Pancreas (tissue), 10 donors: Measurements from ENCODE around the gene KIAA1191. TPM values are rescaled to one million over a fixed set of nuclear protein-coding genes. Genes with fewer than 3 reads are reported as not detected.

Experiments
- ATAC-seq, 4 donors: fragments of 200-7000 bp; cut with Tn5 transposase; one replicate each; pipeline versions ENCODE4 v1.8.0 to v1.9.1; 2020; ENCODE audit warnings: mild to moderate bottlenecking in 4 of 4, moderate library complexity in 4 of 4
- DNase-seq, 6 donors: peaks; one replicate each; pipeline ENCODE4 v3.0.0-alpha.2; 2020
- FAIRE-seq: peaks from 2 replicates; lab custom pipeline; 2012; peaks lifted over from hg19 to GRCh38; lab: Jason Lieb, UNC
- H3K27ac ChIP-seq, 4 donors: fragments of 200-600 bp; sonication (generic); 1 replicate in 3 of 4; 2 replicates in 1 of 4; pipeline versions ENCODE4 v1.5.0 to v1.8.0; 2020
- H3K27me3 ChIP-seq, 4 donors: fragments of 200-600 bp; one replicate each; pipeline ENCODE4 v1.8.0; 2021
- H3K36me3 ChIP-seq, 3 donors: fragments of 200-600 bp; sonication (generic) in 1 of 3; one replicate each; pipeline versions ENCODE4 v1.5.0 to v1.8.0; 2020 to 2021
- H3K4me1 ChIP-seq, 3 donors: fragments of 200-600 bp; one replicate each; pipeline ENCODE4 v1.8.0; 2021
- H3K4me3 ChIP-seq, 4 donors: fragments of 200-600 bp; sonication (generic) in 2 of 4; one replicate each; pipeline versions ENCODE4 v1.5.0 to v1.8.0; 2020 to 2021
- H3K9me3 ChIP-seq, 4 donors: fragments of 200-600 bp; one replicate each; pipeline ENCODE4 v1.8.0; 2021
- WGBS, 2 donors: extraction: QIAGEN DNeasy Blood & Tissue Kit; methylation state at CpG; one replicate each; pipeline ENCODE4 v1.1.7; 2013; 5-methylcytosine and 5-hydroxymethylcytosine counted together
- intact Hi-C, 3 donors: fragments of 100-400 bp; cut with DNase I; formaldehyde crosslinking; loops; one replicate each; pipeline versions ENCODE4 v1.11.1 to v1.14.2; 2022
- polyA plus RNA-seq, 2 donors: library from polyadenylated mRNA; stranded (reverse); fragments of 200-250 nt; gene quantifications; one replicate each; pipeline ENCODE4 v1.2.3, GENCODE V29; 2013
- total RNA-seq, 6 donors: library from RNA; stranded (reverse); fragmentation: NEBNext Ultra II Directional in 4 of 6; extraction: Animal tissue kit (Norgen Biotek cat#: 25700) in 4 of 6; gene quantifications; one replicate each; pipeline versions ENCODE4 v1.2.1 to v1.2.4, GENCODE V29; 2021 to 2023
- TF ChIP-seq, protein P1 (sequence below), 4 donors: fragments of 200-600 bp; sonication (generic) in 3 of 4; IDR thresholded peaks; one replicate each; pipeline versions ENCODE4 v1.5.0 to v1.8.0; 2021; ENCODE audit warnings: antibody characterized with exemption in 4 of 4
- donor health status: healthy with polysubstance abuse.
- donor health status: DM: no; HTN: no; CAD: no; lungs with moderate emphysema.
- donor health status: DM: no; HTN: no; CAD: no.
- donor health status: control.
- donor health status: control.
- donor health status: Bipolar disorder and iron deficiency.
- donor health status: DM: yes; HTN: yes; CAD: no.
- donor health status: DM: no; HTN: no; CAD: no.
- donor health status: DM: no; HTN: no; CAD: no.
- donor health status: DM: yes; HTN: yes; CAD: no.

Gene KIAA1191
- total and polyA plus RNA-seq, 8 donors, result 28.7 to 58.5 (median 42.2) TPM

DNA sequence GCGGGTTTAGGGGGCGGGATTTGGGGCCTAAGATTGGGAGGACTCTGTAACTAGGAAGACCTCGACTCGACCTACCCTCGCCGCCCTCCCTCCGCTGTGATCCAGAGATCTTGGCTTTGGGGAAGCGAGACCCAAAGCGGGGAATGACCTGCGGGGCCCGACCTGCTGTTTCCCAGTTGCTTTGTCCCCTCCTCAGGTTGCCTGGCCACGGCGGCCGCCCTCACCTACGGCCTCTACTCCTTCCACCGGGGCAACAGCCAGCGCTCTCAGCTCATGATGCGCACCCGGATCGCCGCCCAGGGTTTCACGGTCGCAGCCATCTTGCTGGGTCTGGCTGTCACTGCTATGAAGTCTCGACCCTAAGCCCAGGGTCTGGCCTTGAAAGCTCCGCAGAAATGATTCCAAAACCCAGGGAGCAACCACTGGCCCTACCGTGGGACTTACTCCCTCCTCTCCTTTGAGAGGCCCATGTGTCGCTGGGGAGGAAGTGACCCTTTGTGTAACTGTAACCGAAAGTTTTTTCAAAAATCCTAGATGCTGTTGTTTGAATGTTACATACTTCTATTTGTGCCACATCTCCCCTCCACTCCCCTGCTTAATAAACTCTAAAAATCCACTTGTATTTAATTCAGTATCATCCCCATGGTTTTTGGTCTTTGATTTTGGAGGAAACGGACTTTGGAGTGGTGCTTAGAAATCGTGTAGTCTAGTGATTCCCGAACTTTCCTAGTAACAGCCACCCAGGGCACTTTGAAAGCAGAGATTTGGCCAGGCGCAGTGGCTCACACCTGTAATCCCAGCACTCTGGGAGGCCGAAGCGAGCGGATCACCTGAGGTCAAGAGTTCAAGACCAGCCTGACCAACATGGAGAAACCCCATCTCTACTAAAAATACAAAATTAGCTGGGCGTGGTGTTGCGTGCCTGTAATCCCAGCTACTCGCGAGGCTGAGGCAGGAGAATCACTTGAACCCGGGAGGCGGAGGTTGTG, 27.9 kb upstream of the KIAA1191 start:
- no peak for DNase-seq
- Histone ChIP-seq H3K4me3 (peak overlapping the region; percentile 31 to 96 (median 75)), H3K9me3 (no peaks in the 10 kb centered on the region), H3K4me1 (peaks cover 0 to 24% (median 0%) of the 10 kb centered on the region in 3 donors), H3K36me3 (peaks cover 0 to 10% (median 4%) of the 10 kb centered on the region in 3 donors), H3K27me3 (no peaks in the 10 kb centered on the region), H3K27ac (peak overlapping the region; percentile 89 to 93 (median 91))
- no peak for FAIRE-seq
- 26 to 28% methylated on average over 40 to 41 of the region's 41 CpGs for WGBS, 2 donors
- TF ChIP-seq, protein P1, sequence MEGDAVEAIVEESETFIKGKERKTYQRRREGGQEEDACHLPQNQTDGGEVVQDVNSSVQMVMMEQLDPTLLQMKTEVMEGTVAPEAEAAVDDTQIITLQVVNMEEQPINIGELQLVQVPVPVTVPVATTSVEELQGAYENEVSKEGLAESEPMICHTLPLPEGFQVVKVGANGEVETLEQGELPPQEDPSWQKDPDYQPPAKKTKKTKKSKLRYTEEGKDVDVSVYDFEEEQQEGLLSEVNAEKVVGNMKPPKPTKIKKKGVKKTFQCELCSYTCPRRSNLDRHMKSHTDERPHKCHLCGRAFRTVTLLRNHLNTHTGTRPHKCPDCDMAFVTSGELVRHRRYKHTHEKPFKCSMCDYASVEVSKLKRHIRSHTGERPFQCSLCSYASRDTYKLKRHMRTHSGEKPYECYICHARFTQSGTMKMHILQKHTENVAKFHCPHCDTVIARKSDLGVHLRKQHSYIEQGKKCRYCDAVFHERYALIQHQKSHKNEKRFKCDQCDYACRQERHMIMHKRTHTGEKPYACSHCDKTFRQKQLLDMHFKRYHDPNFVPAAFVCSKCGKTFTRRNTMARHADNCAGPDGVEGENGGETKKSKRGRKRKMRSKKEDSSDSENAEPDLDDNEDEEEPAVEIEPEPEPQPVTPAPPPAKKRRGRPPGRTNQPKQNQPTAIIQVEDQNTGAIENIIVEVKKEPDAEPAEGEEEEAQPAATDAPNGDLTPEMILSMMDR (IDR thresholded peaks at IDR 0.05), result no peak
- intact Hi-C loops, result no loop called here
- peak; percentile 36 to 55 (median 46) for ATAC-seq

DNA sequence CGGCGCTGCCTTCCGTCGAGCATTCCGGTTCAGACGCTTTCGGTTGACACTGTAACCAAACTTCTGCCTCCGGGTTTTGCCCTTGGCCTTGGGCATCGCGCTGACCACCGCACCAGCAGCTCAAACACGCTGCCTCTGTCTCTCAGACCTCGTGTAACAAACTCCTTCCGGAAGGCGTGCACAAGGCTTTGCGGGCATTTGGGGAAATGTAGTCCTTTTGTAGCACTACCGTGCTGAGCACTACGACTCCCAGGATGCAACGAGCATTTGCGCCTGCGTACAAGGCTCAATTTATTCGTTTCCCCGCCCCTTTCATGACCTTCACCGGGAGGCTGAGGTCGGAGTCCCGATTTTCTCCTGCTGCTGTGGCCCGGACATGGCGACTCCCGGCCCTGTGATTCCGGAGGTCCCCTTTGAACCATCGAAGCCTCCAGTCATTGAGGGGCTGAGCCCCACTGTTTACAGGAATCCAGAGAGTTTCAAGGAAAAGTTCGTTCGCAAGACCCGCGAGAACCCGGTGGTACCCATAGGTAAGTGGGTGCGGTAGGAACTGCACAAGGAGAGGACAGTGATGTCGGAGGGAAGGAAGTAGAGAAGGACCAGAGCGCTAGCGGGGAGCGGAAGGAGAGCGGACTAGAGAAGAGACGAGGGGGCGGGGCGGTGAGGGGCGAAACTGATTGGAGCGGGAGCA, 27.0 kb upstream of the KIAA1191 start, which contains the start of the genes HIGD2A and NOP16:
Gene HIGD2A, plus strand, starts transcription at position 308 of the 691 bp plus-strand sequence. Its CDS starts 69 bp downstream, at position 377.
Gene NOP16, minus strand, starts transcription at position 155 of the 691 bp plus-strand sequence. Its CDS starts 59 bp downstream, at position 96.
- Histone ChIP-seq H3K27ac (peak within 1 kb of the TSS; percentile 89 to 93 (median 91)), H3K27me3 (no peaks in the 10 kb centered on the region), H3K4me1 (peaks cover 0 to 24% (median 0%) of the 10 kb centered on the region in 3 donors), H3K9me3 (no peaks in the 10 kb centered on the region), H3K4me3 (peak within 1 kb of the TSS; percentile 72 to 96 (median 75)), H3K36me3 (peaks cover 0 to 15% (median 6%) of the 10 kb centered on the region in 3 donors)
- TF ChIP-seq, protein P1 (IDR thresholded peaks at IDR 0.05), result no peak
- WGBS, 2 donors, result 0% methylated on average over 44 to 47 of the region's 47 CpGs
- peak; percentile 94 to 100 (median 98) for DNase-seq
- ATAC-seq, result peak; percentile 94 to 98 (median 94)
- intact Hi-C loops, result no loop called here
- FAIRE-seq, result peak; percentile 79

DNA sequence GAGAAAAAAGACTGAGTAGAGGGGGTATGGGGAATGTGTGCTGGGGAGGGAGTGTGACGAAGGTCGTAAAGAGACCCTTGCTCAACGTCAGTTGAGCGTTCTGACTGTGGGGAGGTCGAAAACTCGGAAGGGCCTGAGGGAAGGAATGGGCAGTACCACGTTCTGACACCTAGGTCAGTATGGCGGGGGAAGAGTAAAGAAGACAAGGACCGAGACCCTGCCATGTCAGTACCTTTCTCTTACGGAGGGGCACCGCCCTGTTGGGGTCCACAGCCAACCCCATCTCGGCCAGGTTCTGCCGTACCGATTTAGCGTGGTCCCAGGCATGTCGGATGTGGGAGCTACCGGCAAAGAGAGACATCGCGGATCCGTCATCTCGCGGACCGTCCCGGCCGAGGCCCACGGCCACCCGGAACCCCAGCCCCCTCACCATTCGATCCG, 26.5 kb upstream of the KIAA1191 start:
- Histone ChIP-seq H3K27ac (peak overlapping the region in 1 of 4 donors; percentile 90), H3K9me3 (no peaks in the 10 kb centered on the region), H3K36me3 (peaks cover 0 to 18% (median 12%) of the 10 kb centered on the region in 3 donors), H3K4me1 (peaks cover 0 to 24% (median 0%) of the 10 kb centered on the region in 3 donors), H3K4me3 (peak overlapping the region; percentile 72 to 96 (median 75)), H3K27me3 (no peaks in the 10 kb centered on the region)
- TF ChIP-seq, protein P1 (IDR thresholded peaks at IDR 0.05), result no peak
- FAIRE-seq (no peak), ATAC-seq (no peak), DNase-seq (peak in 1 of 6 donors; percentile 21)
- intact Hi-C loops, result no loop called here
- WGBS, 2 donors, result 0% methylated on average over 29 of the region's 29 CpGs

DNA sequence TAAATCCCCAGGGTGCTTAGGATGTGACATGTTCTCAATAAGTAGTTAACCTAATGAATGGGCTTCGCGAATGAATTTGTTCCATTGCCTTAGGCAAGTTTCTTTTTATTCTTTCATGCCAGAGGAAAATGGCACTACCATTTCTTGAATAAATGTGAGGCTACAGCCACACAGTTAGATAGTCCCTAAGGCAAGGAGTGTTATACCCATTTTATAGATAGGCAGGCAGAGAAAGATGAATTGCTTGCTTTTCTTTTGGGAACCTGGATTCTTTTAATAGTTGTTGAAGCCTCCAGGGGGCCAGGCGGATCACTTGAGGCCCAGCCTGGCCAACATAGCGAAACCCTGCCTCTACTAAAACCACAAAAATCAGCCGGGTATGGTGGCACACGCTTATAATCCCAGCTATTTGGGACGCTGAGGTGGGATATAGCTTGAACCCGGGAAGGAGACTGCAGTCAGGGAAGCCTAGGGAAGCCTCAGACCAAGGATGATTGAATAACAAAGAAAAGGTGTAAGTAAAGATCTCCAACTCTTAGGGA, 25.9 kb upstream of the KIAA1191 start:
- ATAC-seq, result no peak
- 41 to 49% methylated on average over 8 of the region's 8 CpGs for WGBS, 2 donors
- peak overlapping the region; percentile 72 to 96 (median 75) for H3K4me3 ChIP-seq
- H3K27ac ChIP-seq, result no peak overlapping the region
- TF ChIP-seq, protein P1 (IDR thresholded peaks at IDR 0.05), result no peak
- H3K9me3 ChIP-seq, result no peaks in the 10 kb centered on the region
- intact Hi-C loops, result no loop called here
- FAIRE-seq, result no peak
- H3K4me1 ChIP-seq, result peaks cover 0 to 24% (median 0%) of the 10 kb centered on the region in 3 donors
- peaks cover 0 to 21% (median 14%) of the 10 kb centered on the region in 3 donors for H3K36me3 ChIP-seq
- no peak for DNase-seq
- no peaks in the 10 kb centered on the region for H3K27me3 ChIP-seq
